ENCODE measurements around the gene MSANTD4. TPM values are rescaled to one million over a fixed set of nuclear protein-coding genes. Genes with fewer than 3 reads are reported as not detected.
"Not testable (repeated sequence)": the region's sequence is repeated elsewhere in the genome, so short reads cannot be mapped to it uniquely, and the experiment has no call there.

Gene MSANTD4
- 10 to 100 TPM; 13.9 to 15.4 TPM for total RNA-seq

DNA sequence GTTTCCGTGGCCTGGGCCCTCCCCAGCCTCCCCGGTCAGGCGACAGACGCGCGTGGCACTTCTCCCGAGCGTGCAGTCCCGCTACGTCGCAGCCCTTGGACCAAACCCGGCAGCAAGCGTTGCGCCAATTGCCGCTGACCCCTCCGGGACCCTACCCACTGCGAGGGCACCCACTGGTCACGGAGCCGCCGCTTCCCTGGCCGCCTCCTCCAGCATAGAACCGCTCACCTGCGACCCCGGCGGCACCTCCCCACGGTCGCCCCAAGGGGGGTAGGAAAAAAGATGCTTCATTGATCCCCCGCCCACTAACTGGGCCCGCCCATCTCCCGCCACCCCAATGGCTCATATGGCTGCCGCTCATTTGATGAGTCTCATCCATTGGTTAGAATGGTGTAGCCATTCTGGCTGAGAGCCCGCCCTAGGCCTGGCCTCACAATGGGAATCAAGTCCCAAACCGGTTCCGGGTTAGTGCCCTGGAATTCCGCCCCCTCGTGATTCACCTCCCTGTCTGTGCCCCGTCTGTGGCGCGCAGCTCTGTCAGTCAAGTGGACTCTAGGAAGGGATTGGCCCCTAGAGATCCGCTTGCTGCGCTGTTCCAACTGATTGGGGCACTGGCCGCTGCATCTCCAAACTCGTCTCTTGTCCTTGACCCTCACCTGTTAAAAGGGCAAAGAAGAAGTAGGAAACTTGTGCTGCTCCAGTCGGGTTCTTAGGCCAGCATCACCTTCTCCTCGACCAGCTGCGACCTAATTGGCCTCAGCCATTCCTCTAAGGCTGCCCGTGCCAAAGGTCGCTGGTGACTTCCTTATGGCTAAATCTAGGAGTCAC lies at the start of gene MSANTD4:
TSS of gene MSANTD4 (minus strand) at position 274 of the 828 bp plus-strand sequence. CDS start 11,323 bp downstream, outside the sequence.
- peaks cover 10 to 27% of the 10 kb centered on the region in 2 donors for H3K36me3 Mint-ChIP-seq (ENCODE audit: insufficient read depth in 2 of 2)
- peaks cover 2 to 4% of the 10 kb centered on the region in 2 donors for H3K9me3 Mint-ChIP-seq
- H3K27me3 Mint-ChIP-seq (ENCODE audit: low read depth) = no peaks in the 10 kb centered on the region
- peak; percentile 96 to 97 for DNase-seq
- H3K27ac Mint-ChIP-seq = peak within 1 kb of the TSS; percentile 91
- peaks cover 44% of the 10 kb centered on the region for H3K4me1 Mint-ChIP-seq (ENCODE audit: low read depth)
- ATAC-seq (replicated peaks in 1 of 2) = peak; percentile 96
- H3K4me3 Mint-ChIP-seq = peak within 1 kb of the TSS; percentile 82 to 95

DNA sequence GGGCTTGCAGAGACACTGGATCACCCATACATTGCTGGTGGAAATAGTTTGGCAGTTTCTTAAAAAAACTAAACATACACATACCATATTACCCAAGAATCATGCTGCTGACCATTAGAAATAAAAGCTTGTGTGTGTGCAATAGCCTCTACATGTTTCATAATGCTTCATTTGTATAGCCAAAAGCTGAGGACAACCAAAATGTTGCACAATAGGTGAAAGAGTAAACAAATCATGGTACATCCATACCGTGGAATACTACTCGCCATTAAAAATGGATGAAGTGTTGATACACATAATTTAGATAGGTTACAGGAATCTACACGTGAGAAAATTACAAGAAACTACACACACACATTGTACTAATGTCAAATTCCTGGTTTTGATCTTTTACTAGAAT lies 48.6 kb upstream of the MSANTD4 start:
- peaks cover 1 to 6% of the 10 kb centered on the region in 2 donors for H3K36me3 Mint-ChIP-seq (ENCODE audit: insufficient read depth in 2 of 2)
- H3K4me1 Mint-ChIP-seq (ENCODE audit: low read depth) = peaks cover 15% of the 10 kb centered on the region
- no peak overlapping the region for H3K4me3 Mint-ChIP-seq
- H3K27ac Mint-ChIP-seq = no peak overlapping the region
- no peak for ATAC-seq (replicated peaks in 1 of 2)
- no peak for DNase-seq
- no peaks in the 10 kb centered on the region for H3K27me3 Mint-ChIP-seq (ENCODE audit: low read depth)
- H3K9me3 Mint-ChIP-seq = no peaks in the 10 kb centered on the region

DNA sequence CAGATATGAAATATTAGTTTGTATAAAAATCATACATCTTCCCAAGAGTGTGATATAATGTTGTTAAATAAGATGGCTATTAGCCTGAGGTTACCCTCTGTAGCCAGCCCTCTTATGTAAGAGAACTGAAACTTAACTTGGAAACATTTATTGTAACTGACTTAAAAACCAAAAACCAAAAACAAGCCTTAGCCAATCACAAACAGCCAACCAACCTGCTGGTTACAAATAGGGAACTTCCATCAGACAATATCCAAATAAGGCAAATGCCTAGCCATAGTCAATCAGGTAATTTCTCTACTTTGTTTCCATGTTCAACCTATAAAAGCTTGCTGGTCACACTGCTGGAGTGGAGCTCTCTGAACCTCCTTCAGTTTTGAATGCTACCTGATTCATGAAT lies 41.0 kb upstream of the MSANTD4 start:
- ATAC-seq (replicated peaks in 1 of 2) (peak; percentile 68 to 72), DNase-seq (no peak)
- peak overlapping the region; percentile 36 to 54 for H3K4me3 Mint-ChIP-seq
- no peak overlapping the region for H3K27ac Mint-ChIP-seq
- H3K9me3 Mint-ChIP-seq = no peaks in the 10 kb centered on the region
- H3K27me3 Mint-ChIP-seq (ENCODE audit: low read depth) = no peaks in the 10 kb centered on the region
- H3K4me1 Mint-ChIP-seq (ENCODE audit: low read depth) = peaks cover 23% of the 10 kb centered on the region
- peaks cover 2 to 6% of the 10 kb centered on the region in 2 donors for H3K36me3 Mint-ChIP-seq (ENCODE audit: insufficient read depth in 2 of 2)

DNA sequence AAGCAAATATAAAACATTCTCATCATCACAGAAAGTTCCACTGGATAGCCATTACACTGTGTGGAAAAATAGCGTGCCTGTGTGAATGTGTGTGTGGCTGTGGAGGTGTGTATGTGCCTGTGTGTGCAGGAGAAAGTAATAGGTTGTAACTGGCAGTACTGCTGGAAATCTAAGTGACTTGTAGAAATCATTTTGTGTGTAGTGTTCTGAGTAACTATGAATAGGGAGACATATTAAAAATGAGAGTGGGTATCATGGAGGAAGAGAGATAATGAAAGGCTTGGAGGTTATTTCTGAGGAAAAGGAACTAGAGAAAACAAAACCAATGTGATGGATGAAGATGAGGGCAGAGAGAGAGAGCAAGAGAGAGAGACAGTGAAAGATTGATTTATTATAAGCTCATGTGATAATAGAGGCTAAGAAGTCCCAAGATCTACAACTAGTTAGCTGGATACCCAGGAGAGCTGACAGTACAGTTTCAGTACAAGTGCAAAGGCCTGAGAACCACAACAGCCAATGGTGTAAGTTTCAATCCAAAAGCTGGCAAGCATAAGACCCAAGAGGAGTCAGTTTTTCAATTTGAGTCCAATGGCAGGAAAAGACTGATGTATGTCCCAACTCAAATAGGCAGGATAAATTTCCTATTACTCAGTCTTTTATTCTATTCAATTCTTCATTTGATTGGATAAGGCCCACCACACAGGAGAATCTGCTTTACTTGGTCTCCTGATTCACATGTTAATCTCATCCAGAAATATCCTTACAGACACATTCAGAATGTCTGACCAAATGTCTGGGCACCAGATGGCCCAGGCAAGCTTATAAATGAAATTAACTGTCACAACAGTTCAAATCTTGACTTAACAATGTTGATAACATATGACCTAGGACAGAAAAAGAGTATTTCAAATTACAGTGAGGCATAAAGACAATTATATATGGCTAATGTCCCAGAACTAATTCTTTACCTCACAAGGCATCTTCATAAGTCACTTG lies 40.2 kb upstream of the MSANTD4 start:
- ATAC-seq (replicated peaks in 1 of 2) (peak; percentile 67 to 72), DNase-seq (no peak)
- H3K27ac Mint-ChIP-seq = peak overlapping the region; percentile 31
- peaks cover 2 to 6% of the 10 kb centered on the region in 2 donors for H3K36me3 Mint-ChIP-seq (ENCODE audit: insufficient read depth in 2 of 2)
- peak overlapping the region; percentile 36 to 45 for H3K4me3 Mint-ChIP-seq
- peaks cover 23% of the 10 kb centered on the region for H3K4me1 Mint-ChIP-seq (ENCODE audit: low read depth)
- no peaks in the 10 kb centered on the region for H3K27me3 Mint-ChIP-seq (ENCODE audit: low read depth)
- no peaks in the 10 kb centered on the region for H3K9me3 Mint-ChIP-seq

DNA sequence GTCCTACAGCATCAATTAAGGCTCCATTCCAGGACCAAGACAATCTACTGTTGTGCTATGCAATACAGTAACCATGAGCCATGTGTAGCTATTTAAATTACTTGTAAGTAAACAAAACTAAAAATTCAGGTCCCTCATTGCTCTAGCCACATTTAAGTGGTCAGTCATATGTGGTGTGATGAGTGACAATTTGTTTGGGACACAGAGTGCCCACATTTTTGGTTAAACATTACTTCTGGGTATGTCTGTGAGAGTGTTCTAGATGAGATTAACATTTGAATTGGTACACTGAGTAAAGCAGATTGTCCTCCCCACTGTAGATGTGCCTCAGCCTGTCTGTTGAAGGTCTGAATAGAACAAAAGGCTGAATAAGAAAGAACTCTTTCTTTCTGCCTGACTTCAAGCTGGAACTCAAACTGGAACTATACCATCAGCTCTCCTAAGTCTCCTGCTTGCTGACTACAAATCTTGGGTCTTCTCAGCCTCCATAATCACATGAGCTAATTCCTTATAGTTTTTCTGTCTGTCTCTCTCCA lies 39.3 kb upstream of the MSANTD4 start:
- H3K27ac Mint-ChIP-seq = no peak overlapping the region

DNA sequence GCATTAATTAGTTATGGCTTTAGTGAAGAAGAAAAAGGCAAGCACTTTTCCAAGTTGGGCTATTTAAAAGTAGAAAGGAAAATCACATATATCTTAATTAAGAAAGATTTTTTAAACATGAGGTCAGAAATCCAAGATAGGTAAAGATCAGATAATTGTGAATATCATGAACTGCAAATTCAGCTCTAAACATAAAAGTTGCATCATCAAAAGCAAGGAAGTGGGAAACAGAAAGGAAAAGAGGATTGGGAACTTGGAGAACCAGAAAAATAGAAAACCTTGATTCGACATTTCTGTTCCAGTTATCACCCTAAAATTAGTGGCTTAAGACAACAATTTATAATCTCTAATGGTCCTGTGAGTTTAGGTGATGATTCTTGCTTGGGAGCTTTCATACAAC lies 37.6 kb upstream of the MSANTD4 start:
- Mint-ChIP-seq H3K9me3 (no peaks in the 10 kb centered on the region), H3K36me3 (ENCODE audit: insufficient read depth in 2 of 2) (peaks cover 2 to 6% of the 10 kb centered on the region in 2 donors), H3K27ac (no peak overlapping the region), H3K4me3 (no peak overlapping the region), H3K27me3 (ENCODE audit: low read depth) (no peaks in the 10 kb centered on the region), H3K4me1 (ENCODE audit: low read depth) (peaks cover 23% of the 10 kb centered on the region)
- no peak for ATAC-seq (replicated peaks in 1 of 2)
- no peak for DNase-seq

More for the DNA sequence above, 39.3 kb upstream of the MSANTD4 start:
- H3K36me3 Mint-ChIP-seq (ENCODE audit: insufficient read depth in 2 of 2) = peaks cover 2 to 6% of the 10 kb centered on the region in 2 donors
- H3K4me1 Mint-ChIP-seq (ENCODE audit: low read depth) = peaks cover 23% of the 10 kb centered on the region
- H3K27me3 Mint-ChIP-seq (ENCODE audit: low read depth) = no peaks in the 10 kb centered on the region
- no peak for DNase-seq
- H3K9me3 Mint-ChIP-seq = no peaks in the 10 kb centered on the region
- no peak overlapping the region for H3K4me3 Mint-ChIP-seq
- no peak for ATAC-seq (replicated peaks in 1 of 2)

DNA sequence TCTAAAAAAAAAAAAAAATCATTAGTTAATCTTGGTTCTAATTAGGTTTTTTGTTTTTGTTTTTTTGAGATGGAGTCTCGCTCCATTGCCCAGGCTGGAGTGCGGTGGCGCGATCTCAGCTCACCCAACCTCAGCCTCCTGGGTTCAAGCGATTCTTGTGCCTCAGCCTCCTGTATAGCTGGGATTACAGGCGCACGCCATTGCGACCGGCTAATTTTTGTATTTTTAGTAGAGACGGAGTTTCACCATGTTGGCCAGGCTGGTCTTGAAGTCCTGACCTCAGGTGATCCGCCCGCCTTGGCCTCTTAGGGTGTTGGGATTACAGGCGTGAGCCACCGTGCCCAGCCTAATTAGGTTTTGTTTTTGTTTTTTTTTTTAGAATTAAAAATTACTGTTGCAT lies 36.3 kb upstream of the MSANTD4 start:
- not testable (repeated sequence) for H3K27me3 Mint-ChIP-seq (ENCODE audit: low read depth); H3K27ac Mint-ChIP-seq; H3K4me3 Mint-ChIP-seq; DNase-seq; H3K9me3 Mint-ChIP-seq; ATAC-seq (replicated peaks in 1 of 2); H3K36me3 Mint-ChIP-seq (ENCODE audit: insufficient read depth in 2 of 2)
- H3K4me1 Mint-ChIP-seq (ENCODE audit: low read depth) = peaks cover 23% of the 10 kb centered on the region

DNA sequence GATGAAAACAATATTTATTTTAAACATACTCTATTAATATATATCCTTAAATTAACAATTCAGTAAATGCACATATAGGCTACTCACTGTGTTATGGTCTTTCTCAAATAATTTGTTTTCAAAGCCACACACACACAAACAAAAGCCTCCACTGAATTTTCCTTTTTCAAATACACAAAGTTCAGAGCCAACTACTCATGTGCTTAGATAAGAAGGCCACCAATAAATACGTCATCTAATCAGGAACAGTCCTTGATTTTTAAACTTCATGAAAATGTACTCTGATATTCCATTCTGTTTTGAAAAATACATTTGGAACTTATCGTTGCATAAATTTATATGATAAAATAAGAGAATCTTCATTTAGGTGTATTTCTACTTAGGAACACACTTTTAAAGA lies 29.1 kb upstream of the MSANTD4 start:
- H3K4me1 Mint-ChIP-seq (ENCODE audit: low read depth) = no peaks in the 10 kb centered on the region
- ATAC-seq (replicated peaks in 1 of 2) (no peak), DNase-seq (no peak)
- H3K27ac Mint-ChIP-seq = no peak overlapping the region
- no peaks in the 10 kb centered on the region for H3K36me3 Mint-ChIP-seq (ENCODE audit: insufficient read depth in 2 of 2)
- H3K9me3 Mint-ChIP-seq = no peaks in the 10 kb centered on the region
- H3K4me3 Mint-ChIP-seq = no peak overlapping the region
- H3K27me3 Mint-ChIP-seq (ENCODE audit: low read depth) = no peaks in the 10 kb centered on the region

DNA sequence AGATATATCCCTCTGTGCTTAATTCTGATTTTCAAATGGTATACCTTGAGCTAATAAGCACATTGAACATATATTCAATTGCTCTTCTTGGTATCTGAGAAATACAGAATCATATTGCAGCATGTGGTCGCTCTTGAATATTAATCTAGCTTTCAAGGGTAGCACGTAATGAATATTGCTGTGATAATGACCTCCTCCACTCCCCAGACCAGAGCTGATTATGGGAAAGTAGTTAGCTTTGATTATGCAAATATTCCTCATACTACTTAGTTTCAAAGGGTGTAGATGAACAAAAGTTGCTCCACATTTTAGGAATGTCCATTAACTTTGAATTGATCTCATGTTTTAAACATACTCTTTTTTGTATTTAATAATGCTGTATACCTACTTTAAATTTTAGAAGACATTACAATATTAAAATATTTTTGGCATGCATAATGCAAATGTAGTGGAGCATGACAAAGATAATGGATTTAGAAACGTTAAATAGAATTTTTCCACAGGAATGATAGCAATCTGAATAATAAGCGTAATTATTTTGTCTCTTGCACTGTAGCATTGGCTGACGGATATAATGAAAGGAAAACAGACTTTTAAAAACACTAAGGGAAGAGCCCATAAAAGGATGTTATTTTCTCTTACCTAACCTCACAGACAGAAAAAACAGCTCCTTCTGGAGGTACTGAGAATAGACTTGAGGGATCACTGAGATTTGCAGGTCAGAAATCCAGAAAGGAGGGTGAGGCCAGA lies 27.9 kb upstream of the MSANTD4 start:
- ATAC-seq (replicated peaks in 1 of 2) (no peak), DNase-seq (no peak)
- Mint-ChIP-seq H3K27ac (no peak overlapping the region), H3K36me3 (ENCODE audit: insufficient read depth in 2 of 2) (no peaks in the 10 kb centered on the region), H3K4me3 (no peak overlapping the region), H3K9me3 (no peaks in the 10 kb centered on the region), H3K27me3 (ENCODE audit: low read depth) (no peaks in the 10 kb centered on the region), H3K4me1 (ENCODE audit: low read depth) (no peaks in the 10 kb centered on the region)

DNA sequence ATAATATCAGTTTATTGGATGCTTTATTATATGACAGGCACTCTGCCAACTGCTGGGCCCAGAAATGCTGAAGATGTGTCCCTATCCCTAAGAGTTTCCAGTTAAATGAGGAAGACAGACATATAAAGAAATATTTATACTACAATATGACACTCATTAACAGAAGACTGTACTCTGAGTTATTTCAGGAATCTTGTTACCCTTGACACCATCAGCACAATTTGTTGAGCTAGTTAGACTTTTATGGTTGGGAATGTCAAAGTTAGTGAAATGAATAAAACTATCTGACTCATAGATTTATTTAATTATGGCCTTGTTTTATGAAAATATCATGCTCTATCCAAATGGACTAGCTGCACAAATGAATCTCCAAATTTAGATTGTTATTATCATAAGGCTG lies 25.6 kb upstream of the MSANTD4 start:
- H3K4me3 Mint-ChIP-seq = no peak overlapping the region
- H3K9me3 Mint-ChIP-seq = no peaks in the 10 kb centered on the region
- no peaks in the 10 kb centered on the region for H3K27me3 Mint-ChIP-seq (ENCODE audit: low read depth)
- H3K36me3 Mint-ChIP-seq (ENCODE audit: insufficient read depth in 2 of 2) = no peaks in the 10 kb centered on the region
- ATAC-seq (replicated peaks in 1 of 2) = no peak
- no peak for DNase-seq
- H3K4me1 Mint-ChIP-seq (ENCODE audit: low read depth) = no peaks in the 10 kb centered on the region
- H3K27ac Mint-ChIP-seq = no peak overlapping the region

DNA sequence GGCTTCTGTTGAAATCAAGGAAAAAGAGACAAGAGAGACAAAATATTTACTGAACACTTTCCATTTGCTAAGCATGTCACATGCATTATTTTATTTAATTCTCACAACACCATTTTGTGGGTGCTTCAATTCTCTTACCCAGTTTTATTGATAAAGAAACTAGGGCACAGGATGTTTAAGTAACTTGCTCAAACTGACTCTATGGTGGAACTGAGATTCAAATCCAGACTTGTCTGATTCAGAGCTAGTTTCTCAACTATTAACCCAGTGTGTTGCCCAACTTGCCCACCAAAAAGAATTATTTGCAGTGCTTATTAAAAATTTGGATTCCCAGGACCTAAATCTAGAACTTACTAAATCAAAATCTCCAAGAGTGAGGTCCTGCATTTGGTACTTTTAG lies 21.5 kb upstream of the MSANTD4 start:
- H3K4me3 Mint-ChIP-seq = no peak overlapping the region
- peak in 1 of 2 donors; percentile 47 for ATAC-seq (replicated peaks in 1 of 2)
- no peaks in the 10 kb centered on the region for H3K36me3 Mint-ChIP-seq (ENCODE audit: insufficient read depth in 2 of 2)

DNA sequence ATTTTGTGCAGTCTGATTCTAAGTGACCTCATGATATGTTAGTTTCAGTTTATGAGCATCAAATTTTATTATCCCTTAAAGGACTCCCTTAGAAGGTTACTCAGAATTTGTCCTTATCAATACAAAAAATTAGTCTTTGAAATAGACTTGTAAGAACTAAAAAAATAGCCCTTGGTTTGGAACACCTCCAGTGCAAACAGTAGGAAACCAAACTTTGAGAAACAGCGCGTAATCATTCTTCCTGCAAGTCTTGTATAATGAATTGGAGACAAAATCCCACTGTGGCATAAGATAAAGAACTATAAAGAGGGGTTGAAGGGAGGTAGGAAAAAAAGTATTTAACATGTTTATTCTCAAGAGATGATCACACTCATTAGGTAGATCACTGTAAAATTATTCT lies 10.8 kb upstream of the MSANTD4 start:
- H3K4me3 Mint-ChIP-seq = no peak overlapping the region
- H3K9me3 Mint-ChIP-seq = peaks cover 0 to 2% of the 10 kb centered on the region in 2 donors
- DNase-seq = no peak
- peaks cover 43% of the 10 kb centered on the region for H3K27me3 Mint-ChIP-seq (ENCODE audit: low read depth)
- H3K27ac Mint-ChIP-seq = peak overlapping the region; percentile 76
- peaks cover 8% of the 10 kb centered on the region for H3K4me1 Mint-ChIP-seq (ENCODE audit: low read depth)
- H3K36me3 Mint-ChIP-seq (ENCODE audit: insufficient read depth in 2 of 2) = peaks cover 1 to 4% of the 10 kb centered on the region in 2 donors
- no peak for ATAC-seq (replicated peaks in 1 of 2)

More for the DNA sequence above, 21.5 kb upstream of the MSANTD4 start:
- H3K9me3 Mint-ChIP-seq = no peaks in the 10 kb centered on the region
- DNase-seq = no peak
- H3K4me1 Mint-ChIP-seq (ENCODE audit: low read depth) = no peaks in the 10 kb centered on the region
- H3K27ac Mint-ChIP-seq = no peak overlapping the region
- H3K27me3 Mint-ChIP-seq (ENCODE audit: low read depth) = peaks cover 8% of the 10 kb centered on the region

Data from activated T-cell treated with anti-CD3 and anti-CD28 coated beads, Interleukin-2, amount 50 U/mL, for 72 hours (primary cell).